GM03348 (cell line): ENCODE measurements around the gene MAST1.
"Not testable (repeated sequence)": the region's sequence is repeated elsewhere in the genome, so short reads cannot be mapped to it uniquely, and the experiment has no call there.

Source experiments
- DNase-seq: peaks from one replicate; pipeline ENCODE4 v3.0.0; 2012; ENCODE audit warnings: low spot score

MAST1 gene

DNA sequence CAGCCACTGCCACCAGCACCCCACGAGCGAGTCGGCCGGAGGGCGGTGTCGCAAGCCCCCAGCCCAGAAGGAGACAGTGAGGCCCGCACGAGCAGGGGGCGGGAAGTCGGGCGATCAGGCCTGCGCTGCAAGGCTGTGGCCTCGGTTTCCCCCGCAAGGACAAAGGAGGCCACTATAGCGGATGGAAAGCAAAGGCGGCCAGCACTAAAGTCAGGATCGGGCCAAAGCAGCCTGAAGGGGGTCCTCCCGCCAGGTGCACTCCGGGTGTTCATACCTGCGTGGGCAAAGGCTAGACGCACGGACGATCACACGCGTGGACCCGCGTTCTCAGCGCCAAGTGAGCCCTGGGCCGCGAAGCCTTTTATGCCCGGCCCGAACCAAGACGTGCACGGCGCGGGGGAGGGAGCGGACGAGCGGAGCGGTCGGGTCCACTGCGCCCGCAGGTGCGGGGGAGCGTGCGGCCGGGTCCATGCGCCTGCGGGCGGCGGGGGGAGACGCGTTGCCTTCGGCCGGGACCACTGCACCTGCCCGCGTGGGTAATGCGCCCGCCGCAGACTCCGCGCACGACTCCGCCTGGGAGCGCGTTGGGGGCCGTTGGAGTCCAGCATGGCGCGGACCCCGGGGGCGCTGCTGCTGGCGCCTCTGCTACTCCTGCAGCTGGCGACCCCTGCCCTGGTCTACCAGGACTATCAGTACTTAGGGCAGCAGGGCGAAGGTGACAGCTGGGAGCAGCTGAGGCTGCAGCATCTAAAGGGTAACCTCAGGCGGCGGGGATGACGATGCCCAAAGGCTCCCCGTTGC, 36.6 kb upstream of the MAST1 start, which contains the start of the genes PRDX2 and THSD8:
Gene PRDX2 (minus strand): TSS at position 335 of the 801 bp plus-strand sequence. CDS start 539 bp downstream, outside the sequence.
Gene THSD8 (plus strand): TSS at position 604 of the 801 bp plus-strand sequence. CDS start 3 bp downstream, at position 607.
- peak; percentile 89 for DNase-seq

- DNase-seq = peak; percentile 45
These were observed 35.8 kb upstream of the MAST1 start for GRCh38 chr19:12802267-12803106.

GRCh38 chr19:12804051-12804450, 34.3 kb upstream of the MAST1 start:
- no peak for DNase-seq

DNA sequence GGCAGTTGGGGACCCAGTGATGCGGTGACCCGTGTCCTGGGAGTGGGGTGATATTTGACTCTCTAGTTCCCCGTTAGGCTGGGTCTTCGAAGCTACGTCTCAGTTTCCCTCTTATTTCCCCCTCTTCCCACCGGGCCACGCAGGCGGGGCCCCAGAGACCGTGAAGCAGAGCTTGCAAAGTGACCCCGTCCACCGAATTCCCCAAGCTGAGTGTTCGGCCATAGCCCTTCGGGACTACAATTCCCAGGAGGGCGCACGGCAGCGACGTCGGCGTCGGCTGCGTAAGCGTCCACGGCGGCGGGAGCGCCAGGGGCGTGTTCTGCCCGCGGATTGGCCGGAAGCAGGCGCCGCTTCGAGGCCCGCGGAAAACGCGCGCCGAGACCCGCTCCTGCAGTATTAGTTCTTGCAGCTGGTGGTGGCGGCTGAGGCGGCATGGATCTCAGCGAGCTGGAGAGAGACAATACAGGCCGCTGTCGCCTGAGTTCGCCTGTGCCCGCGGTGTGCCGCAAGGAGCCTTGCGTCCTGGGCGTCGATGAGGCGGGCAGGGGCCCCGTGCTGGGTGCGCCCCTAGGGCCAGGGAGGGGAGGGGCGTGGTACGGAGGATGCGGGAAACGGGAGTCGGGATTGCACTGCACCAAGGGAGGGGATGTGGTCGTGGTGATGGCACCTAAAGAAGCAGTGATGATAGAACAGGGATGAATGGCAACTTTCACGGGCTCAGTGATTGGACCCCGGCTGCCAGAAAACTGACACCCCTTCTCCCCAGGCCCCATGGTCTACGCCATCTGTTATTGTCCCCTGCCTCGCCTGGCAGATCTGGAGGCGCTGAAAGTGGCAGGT, 31.9 kb upstream of the MAST1 start, which contains the start of gene RNASEH2A:
Gene RNASEH2A (plus strand): TSS at position 343 of the 840 bp plus-strand sequence. CDS start 90 bp downstream, at position 433.
- peak; percentile 97 for DNase-seq

- DNase-seq = no peak
These were observed 23.2 kb upstream of the MAST1 start for GRCh38 chr19:12815088-12815487.

DNA sequence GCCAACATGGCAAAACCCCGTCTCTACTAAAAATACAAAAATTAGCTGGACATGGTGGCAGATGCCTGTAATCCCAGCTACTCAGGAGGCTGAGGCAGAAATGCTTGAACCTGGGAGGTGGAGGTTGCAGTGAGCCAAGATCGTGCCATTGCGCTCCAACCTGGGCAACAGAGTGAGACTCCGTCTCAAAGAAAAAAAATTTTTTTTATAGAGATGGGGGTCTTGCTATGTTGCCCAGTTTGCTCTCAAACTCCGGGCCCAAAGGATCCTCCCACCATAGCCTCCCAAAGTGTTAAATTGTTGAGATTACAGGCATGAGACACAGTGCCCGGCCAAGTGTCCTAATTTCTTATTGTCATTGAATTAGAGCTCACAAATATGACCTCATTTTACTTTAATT, 21.1 kb upstream of the MAST1 start:
- DNase-seq = not testable (repeated sequence)

DNA sequence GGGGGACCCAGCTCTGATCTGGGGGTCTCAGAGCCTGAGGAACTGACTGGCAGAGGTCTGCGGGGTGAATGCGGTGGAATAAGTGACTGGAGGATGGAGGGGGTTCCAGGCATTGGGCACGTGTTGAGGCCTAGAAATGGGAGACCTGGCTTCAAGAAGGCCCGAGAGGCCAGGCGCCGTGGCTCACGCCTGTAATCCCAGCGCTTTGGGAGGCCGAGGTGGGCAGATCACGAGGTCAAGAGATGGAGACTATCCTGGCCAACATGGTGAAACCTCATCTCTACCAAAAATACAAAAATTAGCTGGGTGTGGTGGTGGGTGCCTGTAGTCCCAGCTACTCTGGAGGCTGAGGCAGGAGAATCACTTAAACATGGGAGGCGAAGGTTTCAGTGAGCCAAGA, 20.5 kb upstream of the MAST1 start:
- DNase-seq = not testable (repeated sequence)

DNA sequence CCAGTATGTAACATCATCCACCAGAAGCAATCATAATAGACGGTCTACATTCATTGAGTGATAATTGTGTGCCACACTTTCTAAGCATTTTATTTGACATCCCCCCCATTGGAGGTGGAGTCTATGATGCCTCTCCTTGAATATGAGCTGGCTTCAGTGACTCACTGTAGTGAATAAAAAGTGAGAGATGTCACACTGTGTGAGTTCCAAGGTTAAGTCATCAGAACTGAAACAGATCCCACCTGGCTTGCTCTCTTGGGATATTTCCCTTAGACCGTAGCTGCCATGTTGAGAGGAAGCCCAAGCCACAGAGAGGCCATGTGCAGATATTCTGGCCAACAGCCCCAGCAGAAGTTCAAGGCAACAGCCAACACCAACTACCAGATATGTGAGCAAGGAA, 16.6 kb upstream of the MAST1 start:
- no peak for DNase-seq

GRCh38 chr19:12825254-12826131, 12.8 kb upstream of the MAST1 start:
- peak; percentile 47 for DNase-seq

DNA sequence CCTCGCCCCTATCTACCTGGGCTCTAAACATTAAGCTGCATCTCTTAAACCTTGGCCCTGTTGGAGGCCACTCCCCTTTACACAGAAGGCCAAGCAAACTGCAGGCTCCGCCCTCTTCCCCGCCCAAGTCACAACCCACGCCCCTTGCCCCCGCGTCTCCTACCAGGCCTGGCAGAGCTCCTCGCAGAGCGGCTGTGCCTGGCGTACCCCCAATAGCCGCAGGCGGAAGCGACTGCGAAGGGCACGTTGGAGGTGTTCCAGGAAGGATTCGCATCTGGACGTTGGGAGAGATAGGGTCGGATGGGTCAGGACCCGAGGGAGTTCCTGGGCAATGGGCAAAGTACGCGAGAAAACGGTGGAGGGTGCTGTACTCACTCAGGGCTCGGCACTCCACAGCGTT, 9.8 kb upstream of the MAST1 start:
- no peak for DNase-seq

GRCh38 chr19:12833418-12833737, 4.9 kb upstream of the MAST1 start:
- no peak for DNase-seq

DNA sequence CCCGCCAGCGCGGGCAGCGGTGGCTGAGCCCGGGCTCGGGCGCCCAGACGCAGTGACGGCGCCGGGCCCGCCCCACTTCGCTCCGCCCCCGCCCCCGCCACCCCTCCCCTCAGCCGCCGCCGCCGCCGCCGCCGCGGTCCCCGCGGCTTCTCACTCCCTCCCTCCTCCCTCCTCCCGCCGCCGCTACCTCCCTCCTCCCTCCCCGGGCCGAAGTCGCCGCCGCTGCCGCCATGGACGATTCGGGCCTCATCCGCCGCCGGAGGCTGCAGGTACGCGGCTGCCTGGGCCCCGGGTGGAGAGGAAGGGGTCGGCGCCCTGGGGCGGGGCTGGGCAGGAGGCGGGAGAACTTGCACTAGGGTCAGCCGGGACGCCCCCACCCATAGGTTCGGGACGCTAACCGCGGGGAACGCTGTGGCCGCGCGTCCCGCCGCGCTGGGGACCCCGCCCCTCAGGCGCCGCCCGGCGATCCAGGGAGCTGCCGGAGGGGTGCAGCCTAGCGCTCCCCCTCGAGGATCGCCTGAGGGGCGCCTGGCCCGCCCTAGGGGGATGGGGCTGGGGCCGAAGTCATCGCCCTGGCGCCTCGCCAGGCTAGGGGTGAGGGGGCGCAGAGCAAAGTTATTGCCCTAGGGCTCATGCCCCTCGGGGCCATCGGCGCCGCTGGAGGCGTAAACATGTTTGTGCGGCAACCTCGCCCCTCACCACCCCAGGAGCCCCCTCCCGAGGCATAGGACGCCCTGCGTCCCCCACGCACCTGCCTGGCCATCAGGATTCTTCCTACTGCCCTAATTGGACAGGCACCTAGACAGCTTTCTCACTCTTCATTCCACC, 4.4 kb upstream of the MAST1 start:
- DNase-seq = peak; percentile 61

DNA sequence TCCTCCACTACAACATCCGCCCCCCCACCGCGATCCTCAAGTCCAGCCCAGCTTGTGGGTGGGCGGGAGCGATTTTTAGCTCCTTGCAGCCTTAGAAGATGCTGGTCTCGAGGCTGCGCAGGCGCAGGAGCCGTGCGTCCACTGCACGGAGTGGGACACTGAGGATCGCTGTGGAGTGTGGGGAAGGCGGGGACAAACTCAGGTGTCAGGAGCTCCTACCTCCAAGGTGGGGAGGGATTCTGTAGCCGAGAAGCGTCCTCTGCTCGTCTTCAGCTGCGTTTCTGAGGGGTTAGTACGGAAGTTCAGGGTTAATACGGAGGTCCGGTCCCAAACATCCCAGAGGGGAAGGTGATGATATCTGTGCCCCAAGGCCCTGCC, 3.8 kb upstream of the MAST1 start, which contains the start of gene RTBDN:
Gene RTBDN (minus strand): TSS at position 14 of the 378 bp plus-strand sequence. CDS start 4,600 bp downstream, outside the sequence.
- DNase-seq = no peak

- peak; percentile 48 for DNase-seq
These were observed 3.1 kb upstream of the MAST1 start for GRCh38 chr19:12834976-12835757.

DNA sequence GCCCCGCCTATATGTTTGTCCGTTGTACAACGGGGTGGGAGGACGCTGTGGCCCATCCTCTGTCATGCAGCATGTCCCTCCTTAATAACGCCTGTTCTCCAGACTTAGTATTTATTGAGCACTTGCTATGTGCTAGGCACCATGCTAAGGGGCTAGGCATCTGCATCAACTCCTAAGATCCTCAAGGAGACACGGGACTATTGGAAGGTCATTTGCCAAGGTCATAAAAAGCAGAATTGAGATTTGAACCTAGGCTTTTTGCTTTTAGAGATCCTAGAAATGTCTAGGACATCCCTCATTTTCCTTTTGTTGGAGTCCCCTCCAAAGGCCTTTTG, 1.8 kb upstream of the MAST1 start:
- DNase-seq = no peak

GRCh38 chr19:12837225-12837624, 1.1 kb upstream of the MAST1 start:
- DNase-seq = no peak

GRCh38 chr19:12838886-12839756, 806 bp downstream of the MAST1 start:
- peak; percentile 1 for DNase-seq
